ENCODE data around the gene KCNMA1. TPM values are rescaled to one million over a fixed set of nuclear protein-coding genes. Genes with fewer than 3 reads are reported as not detected.
"Not testable (repeated sequence)": the region's sequence is repeated elsewhere in the genome, so short reads cannot be mapped to it uniquely, and the experiment has no call there.

The KCNMA1 gene
- total RNA-seq, 1 donor from 2014 or later: 2.2 TPM

DNA sequence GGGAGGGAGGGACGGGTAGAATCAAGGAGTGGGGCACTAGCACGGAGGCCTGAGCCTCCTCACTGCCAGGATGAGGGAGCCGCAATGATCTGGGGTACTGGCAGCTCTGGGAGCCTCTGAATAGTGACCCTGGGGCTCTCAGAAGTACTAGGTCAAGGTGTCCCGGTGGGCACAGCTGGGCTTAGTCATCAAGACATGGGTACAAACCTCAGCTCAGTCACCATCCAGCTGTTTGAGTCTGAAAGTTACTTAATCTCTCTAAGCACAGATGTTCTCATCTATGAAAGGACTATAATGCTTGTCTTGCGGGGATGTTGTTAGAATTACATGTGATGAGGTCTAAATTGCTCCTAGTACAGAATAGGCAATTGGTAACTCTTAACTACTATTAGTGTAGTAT lies 276.8 kb downstream of the KCNMA1 start:
- intact Hi-C loops (cut with DNase I): no loop called here
- DNase-seq (ENCODE audit: missing footprints) (no peak), ATAC-seq (no peak)

DNA sequence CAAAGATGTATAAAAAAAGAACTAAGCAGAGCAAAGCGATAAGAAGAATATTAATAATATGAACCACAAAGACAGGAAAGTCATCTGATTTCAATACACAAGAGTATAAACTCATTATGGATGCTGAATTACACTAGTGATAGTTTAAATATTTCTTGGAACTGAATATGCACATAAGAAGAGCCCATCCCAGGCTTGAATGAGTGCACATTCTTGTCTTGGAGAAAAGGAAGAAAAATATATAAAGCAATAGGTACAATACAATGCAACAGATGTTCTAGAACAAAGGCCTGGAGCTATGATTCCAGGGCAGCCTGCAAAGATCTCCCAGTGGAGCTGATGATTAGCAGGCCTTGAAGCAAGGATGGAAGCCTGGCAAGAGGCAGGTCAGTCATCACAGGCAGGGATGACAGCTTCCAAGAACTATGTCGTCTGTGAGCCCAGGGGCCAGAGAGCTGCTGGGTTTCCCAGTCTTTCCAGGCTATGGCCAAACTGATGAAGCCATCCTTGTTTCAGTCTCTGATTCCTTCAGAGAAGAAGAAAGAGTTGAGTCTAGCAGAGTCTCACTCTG lies 277.6 kb downstream of the KCNMA1 start:
- DNase-seq (ENCODE audit: missing footprints): no peak
- intact Hi-C loops (cut with DNase I): no loop called here
- ATAC-seq: no peak

- ATAC-seq (no peak), DNase-seq (ENCODE audit: missing footprints) (no peak)
- intact Hi-C loops (cut with DNase I): no loop called here
Measured at GRCh38 chr10:77359287-77359691, 278.3 kb downstream of the KCNMA1 start.

- ATAC-seq: no peak
- no peak for DNase-seq (ENCODE audit: missing footprints)
- intact Hi-C loops (cut with DNase I): no loop called here
Measured at GRCh38 chr10:77358656-77359055, 279.0 kb downstream of the KCNMA1 start.

DNA sequence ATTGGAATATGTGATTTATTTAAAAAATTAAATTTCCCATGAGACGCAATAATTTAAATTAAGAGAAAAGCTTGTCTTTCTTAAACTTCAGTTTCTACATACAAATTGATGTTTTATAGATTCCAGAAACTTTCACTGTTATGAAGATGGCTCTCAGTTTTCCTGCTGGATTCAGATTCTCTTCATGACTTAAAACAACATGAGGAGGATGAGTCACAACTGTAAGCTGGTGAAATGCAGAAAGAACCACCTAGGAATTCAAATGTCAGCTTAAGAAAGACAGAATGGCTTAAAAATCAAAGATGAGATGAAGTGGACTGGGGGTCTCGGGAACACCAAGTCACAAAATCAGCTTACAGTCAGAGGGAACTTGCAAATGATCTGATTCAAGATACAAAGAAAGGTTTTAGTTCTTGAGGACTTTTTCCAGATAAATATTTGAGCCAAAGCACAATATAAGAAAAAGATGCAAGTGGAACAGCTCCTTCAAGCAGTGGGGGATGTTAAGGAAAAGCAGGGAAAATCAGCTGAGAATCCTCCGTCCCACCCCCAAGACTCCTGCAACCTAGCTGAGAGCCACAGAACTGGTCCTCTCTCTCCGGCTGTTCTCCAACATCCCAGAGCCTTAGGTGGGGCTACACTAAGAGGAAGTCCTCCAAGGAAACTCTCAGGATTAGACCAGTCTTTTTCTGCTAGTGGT lies 279.8 kb downstream of the KCNMA1 start:
- DNase-seq (ENCODE audit: missing footprints) (no peak), ATAC-seq (no peak)
- intact Hi-C loops (cut with DNase I): no loop called here

GRCh38 chr10:77357185-77357584 lies 280.4 kb downstream of the KCNMA1 start:
- no peak for DNase-seq (ENCODE audit: missing footprints)
- ATAC-seq: no peak
- intact Hi-C loops (cut with DNase I): no loop called here

- ATAC-seq (no peak), DNase-seq (ENCODE audit: missing footprints) (no peak)
- intact Hi-C loops (cut with DNase I): no loop called here
Measured at GRCh38 chr10:77355844-77356243, 281.8 kb downstream of the KCNMA1 start.

DNA sequence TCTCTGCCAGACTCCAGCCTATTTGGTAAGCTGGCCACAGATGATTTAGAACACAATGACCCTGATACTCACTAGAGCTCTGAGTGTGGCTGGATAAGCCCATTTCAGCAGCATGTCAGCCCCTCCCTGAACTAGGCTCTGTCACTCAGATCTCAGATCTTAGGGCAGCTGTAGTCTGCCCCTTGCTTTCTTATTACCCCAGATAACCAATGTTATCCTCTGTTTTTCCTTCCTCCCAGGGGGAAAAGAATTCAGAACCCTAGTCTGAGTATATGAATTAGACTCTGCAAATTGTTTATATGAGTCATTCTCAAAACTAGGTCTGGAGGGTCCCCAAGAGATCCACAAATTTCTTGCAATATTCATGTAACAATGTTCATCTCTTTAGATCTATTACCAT lies 286.2 kb downstream of the KCNMA1 start:
- intact Hi-C loops (cut with DNase I): no loop called here
- ATAC-seq (no peak), DNase-seq (ENCODE audit: missing footprints) (no peak)

- intact Hi-C loops (cut with DNase I): no loop called here
- no peak for DNase-seq (ENCODE audit: missing footprints)
- ATAC-seq: no peak
Measured at GRCh38 chr10:77350711-77351119, 286.9 kb downstream of the KCNMA1 start.

DNA sequence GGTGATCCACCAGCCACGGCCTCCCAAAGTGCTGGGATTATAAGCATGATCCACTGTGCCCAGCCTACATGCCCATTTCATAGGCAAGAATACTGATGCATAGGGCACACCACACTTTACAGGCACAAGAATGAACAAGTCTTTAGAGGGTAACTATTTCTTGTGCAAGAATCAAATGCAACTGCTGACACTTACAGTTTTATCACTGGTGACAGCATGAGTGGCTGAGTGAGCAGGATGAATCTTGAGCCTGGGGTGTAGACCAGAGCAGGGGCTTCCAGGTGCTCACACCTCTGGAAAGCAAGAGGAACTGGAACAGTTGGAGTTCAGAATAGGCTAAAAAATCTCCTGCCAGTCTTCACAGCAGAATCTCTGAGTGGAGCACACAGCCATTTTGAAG lies 287.5 kb downstream of the KCNMA1 start:
- intact Hi-C loops (cut with DNase I): no loop called here
- ATAC-seq (no peak), DNase-seq (ENCODE audit: missing footprints) (no peak)

GRCh38 chr10:77349226-77349625 lies 288.4 kb downstream of the KCNMA1 start:
- intact Hi-C loops (cut with DNase I): no loop called here
- DNase-seq (ENCODE audit: missing footprints) (no peak), ATAC-seq (no peak)

GRCh38 chr10:77348751-77349150 lies 288.9 kb downstream of the KCNMA1 start:
- DNase-seq (ENCODE audit: missing footprints): no peak
- no peak for ATAC-seq
- intact Hi-C loops (cut with DNase I): no loop called here

- no peak for DNase-seq (ENCODE audit: missing footprints)
- no peak for ATAC-seq
- intact Hi-C loops (cut with DNase I): no loop called here
Measured at GRCh38 chr10:77348082-77348481, 289.5 kb downstream of the KCNMA1 start.

GRCh38 chr10:77347052-77347451 lies 290.6 kb downstream of the KCNMA1 start:
- intact Hi-C loops (cut with DNase I): no loop called here
- no peak for ATAC-seq
- DNase-seq (ENCODE audit: missing footprints): no peak

DNA sequence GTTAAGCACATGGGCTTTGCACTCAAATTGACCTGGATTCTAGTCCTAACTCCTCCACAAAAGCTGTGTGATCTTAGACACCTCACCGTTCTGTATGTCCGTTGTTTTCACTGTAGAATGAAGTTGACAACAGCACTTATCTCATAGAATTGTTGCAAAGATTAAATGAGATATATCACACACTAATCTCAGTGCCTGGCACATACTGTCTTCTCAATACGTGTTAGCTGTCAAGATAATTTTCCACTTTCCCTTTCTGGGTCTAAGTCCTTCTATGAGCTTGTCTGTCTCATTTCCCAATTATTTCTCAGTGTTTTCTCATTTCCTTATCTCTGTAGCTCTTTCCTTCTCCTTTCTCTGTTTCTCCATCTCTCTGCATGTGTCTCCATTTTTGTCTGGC lies 296.6 kb downstream of the KCNMA1 start:
- no peak for ATAC-seq
- intact Hi-C loops (cut with DNase I): no loop called here
- DNase-seq (ENCODE audit: missing footprints): no peak

GRCh38 chr10:77339872-77340271 lies 297.7 kb downstream of the KCNMA1 start:
- intact Hi-C loops (cut with DNase I); ATAC-seq; DNase-seq (ENCODE audit: missing footprints): not testable (repeated sequence)

DNA sequence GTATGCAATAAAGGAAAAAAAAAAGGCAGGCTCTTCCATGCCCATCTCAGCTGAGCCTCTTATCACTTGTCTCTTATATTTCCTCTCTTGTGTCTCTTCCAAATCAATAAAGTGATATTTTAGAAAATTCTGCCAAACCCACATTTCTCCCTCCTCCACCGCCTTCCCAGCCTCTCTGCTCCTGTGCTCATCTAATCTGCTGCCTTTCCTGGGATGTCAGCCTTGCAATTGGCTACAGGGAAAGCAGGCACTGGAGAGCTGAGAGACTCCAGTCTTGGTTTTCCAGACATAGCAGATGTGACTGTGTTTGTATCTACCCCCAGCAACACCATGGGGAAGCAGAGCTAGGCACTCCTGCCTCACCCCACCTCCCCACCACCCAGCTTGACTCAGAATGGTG lies 298.4 kb downstream of the KCNMA1 start:
- no peak for ATAC-seq
- intact Hi-C loops (cut with DNase I): no loop called here
- no peak for DNase-seq (ENCODE audit: missing footprints)

GRCh38 chr10:77338143-77338542 lies 299.5 kb downstream of the KCNMA1 start:
- DNase-seq (ENCODE audit: missing footprints) (no peak), ATAC-seq (no peak)
- intact Hi-C loops (cut with DNase I): no loop called here

DNA sequence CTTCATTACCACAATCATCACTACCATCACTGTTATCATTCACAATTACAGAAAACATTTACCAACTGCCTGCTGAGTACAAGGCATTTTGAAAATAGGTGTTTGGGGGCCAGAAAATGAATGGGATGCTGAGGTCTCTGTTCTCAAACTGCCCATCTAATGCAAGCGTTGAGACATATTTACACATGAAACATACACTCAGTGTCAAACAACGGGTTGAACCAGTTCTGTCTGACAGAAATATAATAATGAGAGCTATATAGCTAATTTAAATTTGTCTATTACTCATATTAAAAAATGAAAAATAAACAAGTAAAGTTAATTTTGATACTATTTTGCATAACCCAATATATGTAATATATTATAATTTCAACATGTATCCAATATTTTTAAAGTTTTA lies 303.1 kb downstream of the KCNMA1 start:
- intact Hi-C loops (cut with DNase I): no loop called here
- no peak for ATAC-seq
- no peak for DNase-seq (ENCODE audit: missing footprints)

- DNase-seq (ENCODE audit: missing footprints) (no peak), ATAC-seq (no peak)
- intact Hi-C loops (cut with DNase I): no loop called here
Measured at GRCh38 chr10:77333610-77334340, 303.8 kb downstream of the KCNMA1 start.

Data from Right ventricle myocardium inferior (tissue), 1 donor.